ENCODE measurements around the gene LRRN4CL.

GRCh38 chr11:62676698-62677097 lies 12.6 kb downstream of the LRRN4CL start:
- no peak for TF ChIP-seq CTCF (IDR thresholded peaks at IDR 0.05)
- no peak for TF ChIP-seq POLR2A (IDR thresholded peaks at IDR 0.05)
